ENCODE measurements around the gene TUBB2A. TPM values are rescaled to one million over a fixed set of nuclear protein-coding genes. Genes with fewer than 3 reads are reported as not detected.

Gene TUBB2A
- total and polyA plus RNA-seq, 2 of the 13 experiments (the other 11 are each of a cell fraction or from before 2014, with no cell fraction given), result 35.3 to 106 TPM

DNA sequence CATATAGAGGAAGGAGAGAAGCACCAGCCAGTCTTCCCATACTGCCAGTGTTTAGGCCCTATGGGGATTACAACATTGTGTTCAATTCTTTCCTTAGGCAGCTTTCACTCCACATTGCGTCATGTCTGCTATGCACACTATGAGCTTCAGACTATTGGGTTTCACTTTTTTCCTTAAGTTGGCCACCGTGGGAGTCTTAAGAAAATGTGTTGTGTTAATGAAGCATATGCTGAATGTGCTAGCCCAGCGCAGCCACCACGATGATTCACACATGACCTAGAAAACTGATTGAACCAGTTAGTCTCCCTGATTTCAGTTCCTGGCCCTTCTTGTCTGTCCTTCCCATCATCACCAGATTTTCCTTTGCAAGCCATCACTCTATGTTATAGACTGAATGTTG, 48.6 kb upstream of the TUBB2A start:
- Histone ChIP-seq H3K79me2 (ENCODE audit: insufficient read depth, low read length) (no peaks in the 10 kb centered on the region), H3K9me3 (ENCODE audit: low read length) (no peaks in the 10 kb centered on the region), H4K20me1 (ENCODE audit: insufficient read depth, low read length) (no peaks in the 10 kb centered on the region), H2AFZ (ENCODE audit: low read length) (no peak overlapping the region), H3K4me2 (ENCODE audit: low read depth, low read length) (no peak overlapping the region), H3K9ac (ENCODE audit: insufficient read depth, low read depth, low read length) (no peak overlapping the region), H3K4me1 (ENCODE audit: insufficient read depth, low read length) (peaks cover 23% of the 10 kb centered on the region), H3K27ac (ENCODE audit: extremely low read length, insufficient read depth, low read length) (no peak overlapping the region), H3K4me3 (replicated peaks in 1 of 3; ENCODE audit: insufficient read depth in 1 of 3, low read depth in 2 of 3, low read length in 3 of 3) (no peak overlapping the region), H3K27me3 (ENCODE audit: control insufficient read depth in 1 of 2, insufficient read depth in 2 of 2, low read length in 2 of 2) (peaks cover 8 to 54% of the 10 kb centered on the region in 2 experiments; a peak in 4 of 5 replicates), H3K36me3 (replicated peaks in 1 of 2; ENCODE audit: control insufficient read depth in 1 of 2, insufficient read depth in 2 of 2, low read length in 2 of 2) (no peaks in the 10 kb centered on the region)
- BruUV-seq (replicated peaks), result no TSS peak
- FAIRE-seq (no peak), ATAC-seq (no peak), DNase-seq (ENCODE audit: low spot score) (no peak)
- CTCF ChIA-PET (ENCODE audit: low intra/inter-chr PET ratio, low total read pairs), result no interaction called here
- in situ Hi-C loops (cut with HindIII; ENCODE audit: extremely low pct_ligation_motif_present, low pct_unique_long_range_greater_than_20kb), result no loop called here
- intact Hi-C loops (cut with micrococcal nuclease; ENCODE audit: unreplicated experiment), result loop anchor here (5.0 kb wide), 1 partner anchor 41 kb away; no protein-coding TSS in a partner anchor
- 16% methylated on average over 4 of the region's 4 CpGs for WGBS (ENCODE audit: low lambda C conversion rate)
- TF ChIP-seq CEBPB (IDR thresholded peaks at IDR 0.05; ENCODE audit: borderline replicate concordance, low read depth, low read length) (peak; percentile 85), ZMAT3 (CRISPR knock-in tag; conservative IDR thresholded peaks at IDR 0.05) (no peak), KAT2B (IDR thresholded peaks at IDR 0.05; ENCODE audit: borderline replicate concordance, low read depth, low read length) (no peak), ZNF12 (CRISPR knock-in tag; IDR thresholded peaks at IDR 0.05) (0 out of 2 replicates have a peak, but pooled peaks have one; percentile 44), POLR2AphosphoS2 (IDR thresholded peaks at IDR 0.05; ENCODE audit: low read depth, low read length) (no peak), SALL1 (CRISPR knock-in tag; IDR thresholded peaks at IDR 0.05) (no peak), SMC3 (IDR thresholded peaks at IDR 0.05; ENCODE audit: low read length) (0 out of 2 replicates have a peak, but pooled peaks have one; percentile 7), ZNF121 (CRISPR knock-in tag; IDR thresholded peaks at IDR 0.05) (no peak), CEBPG (CRISPR knock-in tag; IDR thresholded peaks at IDR 0.05) (peak; percentile 68)
- TF ChIP-seq, protein P1, sequence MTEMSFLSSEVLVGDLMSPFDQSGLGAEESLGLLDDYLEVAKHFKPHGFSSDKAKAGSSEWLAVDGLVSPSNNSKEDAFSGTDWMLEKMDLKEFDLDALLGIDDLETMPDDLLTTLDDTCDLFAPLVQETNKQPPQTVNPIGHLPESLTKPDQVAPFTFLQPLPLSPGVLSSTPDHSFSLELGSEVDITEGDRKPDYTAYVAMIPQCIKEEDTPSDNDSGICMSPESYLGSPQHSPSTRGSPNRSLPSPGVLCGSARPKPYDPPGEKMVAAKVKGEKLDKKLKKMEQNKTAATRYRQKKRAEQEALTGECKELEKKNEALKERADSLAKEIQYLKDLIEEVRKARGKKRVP (CRISPR knock-in tag; IDR thresholded peaks at IDR 0.05), result peak in 1 of 2 experiments; percentile 83; a peak in 2 of 4 replicates
- TF ChIP-seq, protein P2, sequence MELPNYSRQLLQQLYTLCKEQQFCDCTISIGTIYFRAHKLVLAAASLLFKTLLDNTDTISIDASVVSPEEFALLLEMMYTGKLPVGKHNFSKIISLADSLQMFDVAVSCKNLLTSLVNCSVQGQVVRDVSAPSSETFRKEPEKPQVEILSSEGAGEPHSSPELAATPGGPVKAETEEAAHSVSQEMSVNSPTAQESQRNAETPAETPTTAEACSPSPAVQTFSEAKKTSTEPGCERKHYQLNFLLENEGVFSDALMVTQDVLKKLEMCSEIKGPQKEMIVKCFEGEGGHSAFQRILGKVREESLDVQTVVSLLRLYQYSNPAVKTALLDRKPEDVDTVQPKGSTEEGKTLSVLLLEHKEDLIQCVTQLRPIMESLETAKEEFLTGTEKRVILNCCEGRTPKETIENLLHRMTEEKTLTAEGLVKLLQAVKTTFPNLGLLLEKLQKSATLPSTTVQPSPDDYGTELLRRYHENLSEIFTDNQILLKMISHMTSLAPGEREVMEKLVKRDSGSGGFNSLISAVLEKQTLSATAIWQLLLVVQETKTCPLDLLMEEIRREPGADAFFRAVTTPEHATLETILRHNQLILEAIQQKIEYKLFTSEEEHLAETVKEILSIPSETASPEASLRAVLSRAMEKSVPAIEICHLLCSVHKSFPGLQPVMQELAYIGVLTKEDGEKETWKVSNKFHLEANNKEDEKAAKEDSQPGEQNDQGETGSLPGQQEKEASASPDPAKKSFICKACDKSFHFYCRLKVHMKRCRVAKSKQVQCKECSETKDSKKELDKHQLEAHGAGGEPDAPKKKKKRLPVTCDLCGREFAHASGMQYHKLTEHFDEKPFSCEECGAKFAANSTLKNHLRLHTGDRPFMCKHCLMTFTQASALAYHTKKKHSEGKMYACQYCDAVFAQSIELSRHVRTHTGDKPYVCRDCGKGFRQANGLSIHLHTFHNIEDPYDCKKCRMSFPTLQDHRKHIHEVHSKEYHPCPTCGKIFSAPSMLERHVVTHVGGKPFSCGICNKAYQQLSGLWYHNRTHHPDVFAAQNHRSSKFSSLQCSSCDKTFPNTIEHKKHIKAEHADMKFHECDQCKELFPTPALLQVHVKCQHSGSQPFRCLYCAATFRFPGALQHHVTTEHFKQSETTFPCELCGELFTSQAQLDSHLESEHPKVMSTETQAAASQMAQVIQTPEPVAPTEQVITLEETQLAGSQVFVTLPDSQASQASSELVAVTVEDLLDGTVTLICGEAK (IDR thresholded peaks at IDR 0.05), result no peak
- TF ChIP-seq, protein P2 (CRISPR knock-in tag; IDR thresholded peaks at IDR 0.05), result no peak
- POLR2A ChIA-PET, result no interaction called here

Data from HepG2 (cell line).